Activated CD4-positive, CD25-positive, alpha-beta regulatory T cell treated with anti-CD3 and anti-CD28 coated beads, Interleukin-2, amount 50 U/mL, for 24 hours (primary cell): Measurements from ENCODE around the gene PARN.
"Not testable (repeated sequence)": the region's sequence is repeated elsewhere in the genome, so short reads cannot be mapped to it uniquely, and the experiment has no call there.

Experiments used
- ATAC-seq, 2 donors: fragments of 150-1000 bp; cut with Tn5 transposase; one replicate each; pipeline ENCODE4 v1.10.0; 2021; ENCODE audit warnings: mild to moderate bottlenecking in 1 of 2, moderate library complexity in 1 of 2

Gene PARN, protein sequence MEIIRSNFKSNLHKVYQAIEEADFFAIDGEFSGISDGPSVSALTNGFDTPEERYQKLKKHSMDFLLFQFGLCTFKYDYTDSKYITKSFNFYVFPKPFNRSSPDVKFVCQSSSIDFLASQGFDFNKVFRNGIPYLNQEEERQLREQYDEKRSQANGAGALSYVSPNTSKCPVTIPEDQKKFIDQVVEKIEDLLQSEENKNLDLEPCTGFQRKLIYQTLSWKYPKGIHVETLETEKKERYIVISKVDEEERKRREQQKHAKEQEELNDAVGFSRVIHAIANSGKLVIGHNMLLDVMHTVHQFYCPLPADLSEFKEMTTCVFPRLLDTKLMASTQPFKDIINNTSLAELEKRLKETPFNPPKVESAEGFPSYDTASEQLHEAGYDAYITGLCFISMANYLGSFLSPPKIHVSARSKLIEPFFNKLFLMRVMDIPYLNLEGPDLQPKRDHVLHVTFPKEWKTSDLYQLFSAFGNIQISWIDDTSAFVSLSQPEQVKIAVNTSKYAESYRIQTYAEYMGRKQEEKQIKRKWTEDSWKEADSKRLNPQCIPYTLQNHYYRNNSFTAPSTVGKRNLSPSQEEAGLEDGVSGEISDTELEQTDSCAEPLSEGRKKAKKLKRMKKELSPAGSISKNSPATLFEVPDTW

DNA sequence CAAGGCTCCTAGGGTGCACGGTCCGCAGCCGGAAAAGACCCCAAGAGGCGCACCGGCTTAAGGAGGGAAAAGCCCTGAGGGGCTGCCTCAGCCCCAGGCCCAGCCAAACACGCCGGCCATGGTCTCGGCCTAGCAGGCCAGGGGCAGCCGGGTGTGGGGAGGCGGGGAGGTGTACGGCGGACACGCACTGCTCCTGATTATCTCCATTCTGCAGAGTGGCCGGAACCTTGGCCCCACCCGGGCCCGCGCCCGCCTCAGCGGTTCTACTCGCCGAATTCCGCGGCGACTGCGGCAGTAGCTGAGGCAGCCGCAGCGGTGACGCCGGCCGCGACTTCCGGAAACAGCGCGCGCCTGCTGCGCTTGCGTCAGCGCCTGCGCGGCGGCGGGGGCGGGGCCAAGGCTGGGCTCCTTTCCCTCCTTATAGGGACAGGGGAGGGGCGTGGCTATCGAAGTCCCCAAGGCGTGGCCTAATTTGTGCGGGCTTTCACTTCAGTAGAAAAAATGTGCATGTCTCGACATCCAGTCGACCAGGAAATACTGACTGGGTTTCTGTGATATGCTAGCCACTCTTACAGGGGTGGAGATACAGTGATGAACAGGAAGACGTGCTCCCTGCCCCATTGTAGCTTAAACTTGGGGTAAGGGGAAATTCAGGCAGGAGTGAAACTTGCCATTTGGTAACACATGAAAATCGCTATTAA lies at the start of gene PARN:
PARN (minus strand) TSS at position 342 of the 701 bp plus-strand sequence; CDS start at position 207, 135 bp downstream.
- ATAC-seq: peak; percentile 53 to 57

DNA sequence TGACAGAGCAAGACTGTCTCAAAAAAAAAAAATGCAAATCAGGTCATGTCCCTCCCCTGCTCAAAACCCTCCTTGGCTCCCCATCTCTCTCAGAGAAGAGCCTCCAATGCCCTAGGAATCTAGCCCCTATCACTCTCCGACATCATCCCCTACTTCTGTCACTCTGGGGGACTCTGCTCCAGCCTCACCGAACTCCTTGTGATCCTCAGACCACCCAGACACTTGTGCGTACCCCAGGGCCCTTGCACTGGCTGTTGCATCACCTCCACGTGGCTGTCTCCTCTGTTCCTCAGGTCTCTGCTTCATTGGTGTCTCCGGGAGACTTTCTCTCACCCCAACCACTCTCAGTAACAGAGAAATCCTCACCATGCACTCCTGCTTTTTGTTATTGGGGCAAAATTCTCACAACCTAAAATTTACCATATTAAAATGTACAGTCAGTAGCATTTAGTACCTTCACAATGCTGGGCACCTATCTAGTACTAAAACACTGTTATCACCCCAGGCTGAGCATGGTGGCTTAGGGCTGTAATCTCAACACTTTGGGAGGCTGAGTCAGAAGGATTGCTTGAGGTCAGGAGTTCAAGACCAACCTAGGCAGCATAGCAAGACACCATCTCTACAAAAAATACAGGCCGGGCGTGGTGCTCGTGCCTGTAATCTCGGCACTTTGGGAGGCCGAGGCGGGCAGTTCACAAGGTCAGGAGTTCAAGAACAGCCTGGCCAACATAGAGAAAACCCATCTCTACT lies 48.9 kb upstream of the PARN start:
- no peak for ATAC-seq

DNA sequence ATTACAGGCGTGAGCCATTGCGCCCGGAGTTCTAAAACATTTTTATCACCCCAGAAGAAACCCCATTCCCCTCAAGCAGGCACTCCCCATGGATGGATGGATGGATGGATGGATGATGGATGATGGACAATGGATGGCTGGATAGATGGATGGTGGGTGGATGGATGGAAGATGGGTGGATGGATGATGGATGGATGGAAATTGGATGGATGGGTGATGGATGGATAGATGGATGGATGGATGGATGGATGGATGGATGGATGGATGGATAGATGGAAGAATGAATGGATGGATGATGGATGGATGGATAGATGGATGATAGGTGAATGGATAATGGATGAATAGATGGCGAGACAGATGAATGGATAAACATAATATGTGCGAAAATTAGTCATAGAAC lies 47.6 kb upstream of the PARN start:
- ATAC-seq: no peak

DNA sequence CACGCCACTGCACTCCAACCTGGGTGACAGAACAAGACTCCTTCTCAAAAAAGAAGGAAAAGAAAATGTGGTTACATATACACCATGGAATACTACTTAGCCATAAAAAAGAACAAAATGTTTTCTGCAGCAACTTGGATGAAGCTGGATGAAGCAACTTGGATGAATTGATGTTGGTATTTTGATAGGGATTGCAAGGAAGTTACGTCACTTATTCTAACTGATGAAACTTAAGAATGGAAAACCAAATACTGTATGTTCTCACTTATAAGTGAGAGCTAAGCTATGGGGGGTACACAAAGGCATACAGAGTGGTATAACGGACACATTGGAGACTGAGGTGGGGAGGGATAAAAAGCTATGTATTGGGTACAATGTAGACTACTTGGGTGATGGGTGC lies 46.6 kb upstream of the PARN start:
- no peak for ATAC-seq

DNA sequence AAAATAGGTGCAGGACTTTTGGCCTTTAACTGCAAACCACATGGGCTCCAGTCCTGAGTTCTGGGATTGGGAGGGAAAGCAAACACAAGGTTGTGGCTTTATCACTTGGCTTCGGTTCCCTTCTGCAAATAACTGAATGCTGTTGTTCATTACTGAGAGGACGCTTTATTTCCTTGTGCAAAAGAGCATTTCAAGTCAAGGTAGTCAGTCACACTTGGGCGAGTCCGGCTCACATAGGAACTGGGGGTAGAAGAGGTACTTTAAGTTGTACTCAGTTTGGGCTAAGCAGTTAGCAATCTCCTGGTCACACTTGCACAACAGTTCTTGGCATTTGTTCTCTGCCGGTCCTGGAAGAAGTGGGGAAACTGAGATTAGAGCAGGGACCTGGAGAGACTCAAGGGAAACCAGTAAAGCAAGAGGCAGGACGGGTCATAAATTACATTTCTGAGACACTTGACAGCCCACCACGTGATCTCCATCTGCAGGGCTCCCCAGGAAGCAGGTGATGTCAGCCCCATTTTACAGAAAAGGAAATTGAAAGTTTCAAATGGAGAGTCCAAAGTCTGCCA lies 42.4 kb upstream of the PARN start:
- peak in 1 of 2 donors; percentile 53 for ATAC-seq

DNA sequence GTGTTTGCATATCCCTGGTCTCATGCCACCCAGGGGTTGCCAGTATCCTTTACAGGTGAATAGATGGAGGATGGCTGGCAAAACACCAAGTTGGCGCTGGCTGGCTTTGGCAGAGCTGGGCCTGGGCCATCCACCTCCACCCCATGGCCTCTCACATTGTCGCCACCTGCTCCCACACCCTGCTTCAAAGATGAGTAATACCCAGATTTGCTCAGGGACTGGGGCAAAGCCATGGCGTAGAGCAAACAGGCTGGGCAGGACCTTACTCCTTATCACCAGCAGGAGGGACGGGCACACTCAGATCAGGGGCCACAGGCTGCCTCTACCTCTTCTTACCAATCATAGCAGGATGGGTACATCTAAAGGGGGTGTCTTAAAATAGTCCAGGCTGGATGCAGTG lies 39.7 kb upstream of the PARN start:
- no peak for ATAC-seq

DNA sequence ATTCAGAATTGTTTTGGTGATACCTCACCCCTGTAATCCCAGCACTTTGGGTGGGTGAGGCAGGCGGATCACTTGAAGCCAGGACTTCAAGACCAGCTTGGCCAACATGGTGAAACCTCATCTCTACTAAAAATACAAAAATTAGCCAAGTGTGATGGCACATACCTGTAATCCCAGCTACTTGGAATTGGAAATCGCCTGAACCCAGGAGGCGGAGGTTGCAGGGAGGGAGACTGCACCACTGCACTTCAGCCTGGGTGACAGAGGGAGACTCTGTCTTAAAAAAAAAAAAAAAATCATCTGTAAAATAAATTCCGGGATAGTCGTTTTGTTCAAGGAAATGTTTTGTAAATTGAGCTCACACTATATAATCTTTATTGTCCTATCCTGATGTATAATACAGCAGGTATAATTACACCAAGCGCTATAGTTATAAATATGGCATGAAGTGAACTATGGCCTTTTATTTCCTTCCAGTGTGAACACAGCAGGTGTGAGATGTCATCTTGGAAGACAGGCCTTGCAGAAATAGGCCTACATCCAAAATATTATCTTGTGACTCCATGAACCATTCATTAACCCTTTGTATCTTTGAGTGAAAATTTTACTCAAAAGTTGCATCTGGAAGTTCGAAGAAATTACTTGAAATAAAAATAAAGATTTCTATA lies 38.6 kb upstream of the PARN start:
- no peak for ATAC-seq

DNA sequence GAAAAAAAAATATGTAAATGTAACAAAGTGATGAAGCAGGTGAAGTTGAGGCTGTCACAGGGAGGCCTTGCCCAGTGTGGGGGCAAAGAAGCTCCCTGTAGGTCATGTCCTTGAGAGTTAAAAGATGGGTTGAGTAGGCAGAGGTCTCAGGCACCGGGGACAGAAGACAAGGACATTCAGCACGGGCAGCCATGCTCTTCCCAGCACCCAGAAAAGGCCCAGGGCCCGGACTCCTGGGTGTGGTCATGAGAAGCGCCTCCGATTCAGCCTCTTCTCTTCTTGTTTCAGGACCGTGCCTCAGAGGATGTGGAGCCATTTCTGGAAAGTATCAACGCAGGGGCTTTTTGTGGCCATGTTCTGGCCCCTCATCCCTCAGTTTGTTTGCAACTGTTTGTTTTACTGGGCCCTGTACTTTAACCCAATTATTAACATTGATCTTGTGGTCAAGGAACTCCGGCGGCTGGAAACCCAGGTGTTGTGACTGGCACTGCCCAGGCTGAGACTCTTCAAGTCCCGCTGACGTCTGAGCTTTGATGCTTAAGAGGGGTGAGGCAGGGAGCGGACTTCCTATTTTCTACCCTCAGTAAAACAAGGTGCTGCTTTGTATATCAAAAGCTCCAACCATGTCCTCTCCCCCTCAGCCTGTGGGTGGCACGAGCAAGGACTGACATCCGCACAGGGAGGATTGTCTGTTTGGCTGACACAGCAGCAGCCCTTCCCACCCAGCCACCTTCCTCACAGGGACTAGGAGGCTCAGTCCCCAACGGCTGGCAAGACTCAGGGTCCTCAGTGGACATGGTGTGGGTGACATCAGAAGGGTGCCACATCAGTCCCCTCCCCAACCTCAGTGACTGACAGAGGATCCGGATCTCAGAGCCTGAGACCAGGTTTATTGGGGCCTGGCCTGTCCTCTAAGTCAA lies 37.5 kb upstream of the PARN start:
- ATAC-seq: no peak

DNA sequence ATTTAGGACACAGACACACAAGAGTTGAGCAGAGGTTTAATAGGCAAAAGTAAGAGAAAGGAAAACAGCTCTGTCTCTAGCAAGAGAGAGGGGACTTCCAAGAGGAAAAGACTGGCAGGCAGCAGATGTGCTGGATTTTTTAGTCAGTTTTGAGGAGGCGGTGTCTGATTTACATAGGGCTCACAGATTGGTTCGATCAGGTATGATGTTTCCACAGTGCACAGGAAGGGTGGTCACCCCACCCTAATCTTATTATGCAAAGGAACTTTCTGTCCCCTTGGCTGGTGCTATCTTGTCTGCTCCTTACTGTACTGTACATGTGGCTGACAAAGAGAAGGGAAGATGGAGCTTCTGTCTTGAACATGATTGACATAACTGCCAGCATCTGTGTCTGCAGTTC lies 28.0 kb upstream of the PARN start:
- peak; percentile 21 to 60 for ATAC-seq

DNA sequence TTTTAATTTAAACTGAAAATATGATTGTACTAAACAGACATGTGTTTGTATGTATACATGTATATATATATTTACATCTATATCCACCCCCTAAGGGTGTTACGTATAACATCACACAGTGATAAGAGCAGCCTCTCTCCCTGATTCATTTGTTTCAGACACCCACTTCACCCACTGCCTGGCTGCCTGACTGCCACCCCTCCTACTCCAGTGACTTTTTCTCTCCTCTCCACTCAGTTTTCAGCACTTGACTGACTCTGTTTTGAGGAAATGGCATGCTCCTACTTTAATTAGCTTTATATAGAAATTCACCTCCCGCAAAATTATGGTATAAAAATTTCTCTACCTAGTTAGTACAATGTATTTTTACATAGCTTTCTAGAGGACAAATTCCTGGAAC lies 22.7 kb upstream of the PARN start:
- no peak for ATAC-seq

DNA sequence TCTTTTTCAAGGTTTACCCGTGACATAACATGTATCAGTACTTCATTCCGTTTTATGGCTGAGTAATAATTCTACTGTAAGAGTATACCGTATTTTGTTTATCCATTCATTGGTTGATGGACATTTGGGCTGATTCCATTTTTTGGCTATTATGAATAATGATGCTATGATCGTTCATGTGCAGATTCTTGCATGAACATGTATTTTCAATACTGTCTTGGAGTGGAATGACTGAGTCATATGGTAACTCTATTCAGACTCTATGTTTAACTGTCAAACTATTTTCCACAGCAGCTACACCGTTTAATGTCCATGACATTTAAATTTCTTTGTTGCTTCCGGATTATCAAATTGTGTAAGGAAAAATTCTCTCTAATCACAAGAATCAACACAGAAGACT lies 20.6 kb upstream of the PARN start:
- peak; percentile 58 to 69 for ATAC-seq

DNA sequence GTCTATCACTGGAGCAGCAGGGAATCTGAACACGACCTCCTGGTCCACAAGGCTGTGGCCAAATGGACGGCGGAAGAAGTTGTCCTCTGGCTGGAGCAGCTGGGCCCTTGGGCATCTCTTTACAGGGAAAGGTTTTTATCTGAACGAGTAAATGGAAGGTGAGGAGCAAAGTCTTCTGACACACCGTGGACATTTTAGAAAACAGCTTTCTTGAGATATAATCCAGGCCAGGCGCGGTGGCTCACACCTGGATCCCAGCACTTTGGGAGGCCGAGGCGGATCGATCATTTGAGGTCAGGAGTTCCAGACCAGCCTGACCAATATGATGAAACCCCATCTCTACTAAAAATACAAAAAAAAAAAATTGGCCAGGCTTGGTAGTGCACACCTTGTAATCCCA lies 19.8 kb upstream of the PARN start:
- no peak for ATAC-seq

DNA sequence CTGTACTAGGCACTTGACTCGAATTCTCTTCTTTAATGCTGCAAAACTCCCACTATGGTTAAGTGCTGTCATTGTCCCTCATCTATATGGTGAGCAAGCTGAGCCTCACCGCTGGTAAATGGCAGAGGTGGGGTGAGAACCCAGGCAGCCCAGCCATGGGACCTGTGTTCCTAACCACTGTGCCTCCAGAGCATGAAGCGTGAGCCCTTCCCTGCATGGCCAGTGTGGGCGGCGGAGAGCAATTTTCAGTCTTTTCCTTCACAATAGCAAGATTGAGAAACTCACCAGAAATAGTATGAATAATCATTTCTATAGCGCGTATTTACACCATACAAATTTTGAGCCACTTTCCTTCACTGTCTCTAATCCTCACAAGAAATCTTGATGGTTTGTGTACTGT lies 11.9 kb upstream of the PARN start:
- no peak for ATAC-seq

DNA sequence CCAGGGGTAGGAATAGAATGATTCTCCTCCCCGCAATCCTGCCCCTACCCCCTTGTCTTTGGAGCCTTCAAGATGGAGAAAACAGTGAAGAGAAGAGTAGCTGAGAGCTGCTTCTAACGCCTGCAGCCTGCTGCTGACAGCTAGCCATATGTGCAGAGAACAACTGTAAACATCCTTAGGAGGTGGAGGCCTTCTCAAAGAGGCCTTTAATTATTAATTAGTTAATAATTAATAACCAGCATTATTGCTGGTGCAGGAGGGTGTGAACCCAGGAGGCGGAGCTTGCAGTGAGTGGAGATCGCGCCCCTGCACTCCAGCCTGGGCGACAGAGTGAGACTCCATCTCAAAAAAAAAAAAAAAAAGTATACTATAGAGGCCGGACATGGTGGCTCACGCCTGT lies 11.1 kb upstream of the PARN start:
- ATAC-seq: no peak

DNA sequence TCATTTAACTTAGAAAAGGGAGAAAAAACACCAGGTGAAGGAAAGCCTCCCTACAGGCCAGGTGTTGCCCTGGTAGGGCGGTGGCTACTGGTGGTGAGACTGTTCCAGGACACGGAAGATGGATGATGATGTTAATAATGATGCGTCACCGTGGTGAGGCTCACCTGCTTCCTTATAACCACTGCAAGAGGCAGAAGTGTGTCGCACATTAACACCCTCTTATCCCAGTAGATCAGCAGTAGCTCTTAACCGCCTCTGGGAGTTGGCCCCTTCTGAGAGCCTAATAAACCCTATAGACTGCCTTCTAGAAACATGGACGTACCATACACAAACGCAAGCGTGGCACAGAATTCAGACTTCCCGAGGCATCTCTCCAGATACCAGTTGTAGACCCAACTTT lies 10.5 kb upstream of the PARN start:
- ATAC-seq: no peak

DNA sequence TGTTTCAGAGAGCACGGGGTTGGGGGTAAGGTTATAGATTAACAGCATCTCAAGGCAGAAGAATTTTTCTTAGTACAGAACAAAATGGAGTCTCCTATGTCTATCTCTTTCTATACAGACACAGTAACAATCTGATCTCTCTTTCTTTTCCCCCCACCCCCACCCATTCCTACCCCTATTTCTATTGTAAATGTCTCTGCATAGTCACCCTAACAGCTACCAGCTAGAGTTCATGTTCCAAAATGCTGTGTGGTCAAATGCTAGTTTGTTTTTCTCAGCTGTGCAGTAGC lies 6.8 kb upstream of the PARN start:
- not testable (repeated sequence) for ATAC-seq

DNA sequence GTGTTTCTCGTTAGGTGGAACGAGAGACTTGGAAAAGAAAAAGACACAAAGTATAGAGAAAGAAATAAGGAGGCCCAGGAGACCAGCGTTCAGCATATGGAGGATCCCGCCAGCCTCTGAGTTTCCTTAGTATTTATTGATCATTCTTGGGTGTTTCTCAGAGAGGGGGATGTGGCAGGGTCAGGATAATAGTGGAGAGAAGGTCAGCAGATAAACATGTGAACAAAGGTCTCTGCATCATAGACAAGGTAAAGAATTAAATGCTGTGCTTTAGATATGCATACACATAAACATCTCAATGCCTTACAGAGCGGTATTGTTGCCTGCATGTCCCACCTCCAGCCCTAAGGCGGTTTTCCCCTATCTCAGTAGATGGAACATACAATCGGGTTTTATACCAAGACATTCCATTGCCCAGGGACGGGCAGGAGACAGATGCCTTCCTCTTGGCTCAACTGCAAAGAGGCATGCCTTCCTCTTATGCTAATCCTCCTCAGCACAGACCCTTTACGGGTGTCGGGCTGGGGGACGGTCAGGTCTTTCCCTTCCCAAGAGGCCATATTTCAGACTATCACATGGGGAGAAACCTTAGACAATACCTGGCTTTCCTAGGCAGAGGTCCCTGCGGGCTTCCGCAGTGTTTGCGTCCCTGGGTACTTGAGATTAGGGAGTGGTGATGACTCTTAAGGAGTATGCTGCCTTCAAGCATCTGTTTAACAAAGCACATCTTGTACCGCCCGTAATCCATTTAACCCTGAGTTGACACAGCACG lies 6.3 kb upstream of the PARN start:
- ATAC-seq: not testable (repeated sequence)

DNA sequence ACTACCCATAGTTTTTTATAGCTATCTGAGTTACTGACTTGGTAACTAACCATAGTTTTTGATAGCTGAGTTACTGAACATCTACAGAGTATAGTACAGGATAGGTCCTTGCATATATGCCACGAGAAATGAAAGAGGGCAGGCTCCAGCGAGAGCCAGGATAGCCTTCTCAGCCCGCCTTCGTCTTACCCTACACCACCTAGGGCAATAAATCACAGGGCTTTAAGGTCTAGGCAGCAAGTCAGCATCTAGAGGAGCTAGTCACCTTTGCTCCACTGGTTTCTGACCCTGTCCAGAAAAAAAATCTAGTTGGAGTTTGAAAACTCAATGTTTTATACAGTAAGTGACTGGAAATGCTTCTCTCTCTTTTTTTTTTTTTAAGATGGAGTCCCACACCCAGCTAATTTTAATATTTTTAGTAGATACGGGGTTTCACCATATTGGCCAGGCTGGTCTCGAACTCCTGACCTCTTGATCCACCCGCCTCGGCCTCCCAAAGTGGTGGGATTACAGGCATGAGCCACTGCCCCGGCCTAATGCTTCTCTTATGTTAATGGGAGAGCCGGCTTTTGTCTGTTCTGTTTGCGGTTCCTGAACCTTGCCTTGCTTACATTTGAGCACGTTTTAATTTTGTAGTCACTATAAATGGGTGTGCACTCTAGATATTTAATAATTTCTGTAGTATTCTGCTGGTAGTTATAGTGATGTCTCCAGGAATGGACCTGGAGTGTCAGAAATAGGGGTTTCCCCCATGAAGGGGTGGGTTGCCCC lies 5.5 kb upstream of the PARN start:
- ATAC-seq: no peak

DNA sequence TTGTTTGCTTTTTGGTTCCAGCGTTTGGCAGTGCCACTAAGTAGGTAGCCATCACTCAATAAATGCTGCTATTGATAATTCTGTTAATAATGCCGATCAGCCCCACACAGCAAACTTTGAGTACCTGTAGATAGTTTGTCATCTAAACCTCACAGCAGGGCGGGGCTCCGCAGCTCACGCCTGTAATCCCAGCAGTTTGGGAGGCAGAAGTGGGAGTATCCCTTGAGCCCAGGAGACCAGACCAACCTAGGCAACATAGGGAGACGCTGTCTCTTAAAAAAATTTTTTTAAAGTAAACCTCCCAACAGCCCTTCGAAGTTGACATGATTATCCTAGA lies 4.3 kb upstream of the PARN start:
- no peak for ATAC-seq
